NB4 (cell line): ENCODE data around the gene CAP1.

Experiments used
- MYC ChIP-seq: IDR thresholded peaks from 2 replicates; pipeline ENCODE4 v1.6.1; 2011; ENCODE audit warnings: low read depth, low read length
- POLR2A ChIP-seq: IDR thresholded peaks from 2 replicates; pipeline ENCODE4 v1.6.1; 2011; ENCODE audit warnings: mild to moderate bottlenecking; ENCODE audit not compliant: insufficient read length; ENCODE audit errors: extremely low read depth
- TF ChIP-seq, protein P1 (sequence below): IDR thresholded peaks from one replicate; pipeline ENCODE4 v1.5.1; 2012; ENCODE audit warnings: low read depth, low read length
- TF ChIP-seq, protein P2 (sequence below): IDR thresholded peaks from 2 replicates; pipeline ENCODE4 v1.6.1; 2011; ENCODE audit warnings: low read depth, low read length

DNA sequence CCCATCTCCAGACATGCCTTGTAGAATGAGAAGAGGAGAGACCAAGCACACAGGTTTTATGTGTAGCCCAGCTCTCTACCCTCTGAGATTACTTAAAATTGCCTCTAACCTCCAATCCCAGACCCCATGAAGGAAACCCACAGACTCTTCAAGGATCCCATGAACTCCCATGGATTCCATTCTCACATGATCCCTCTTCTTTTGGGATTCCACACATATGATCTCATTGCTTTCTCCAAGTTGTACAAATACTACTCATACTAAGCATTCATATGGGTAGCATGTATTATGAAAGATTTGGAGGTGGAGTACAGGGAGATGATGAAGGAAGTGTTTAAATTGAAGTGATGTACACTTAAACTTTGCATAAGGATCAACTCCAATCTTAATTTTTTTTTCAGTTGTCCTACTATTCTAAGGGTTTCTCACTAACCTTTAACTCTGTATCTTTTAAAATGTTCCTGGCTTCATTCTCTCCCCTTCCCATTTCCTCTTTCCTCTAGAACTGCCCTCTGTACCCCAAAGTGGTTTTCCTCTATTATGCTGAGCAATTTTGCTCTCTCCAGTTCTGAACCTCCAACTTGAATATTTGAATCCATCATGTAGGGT is 44.0 kb upstream of the CAP1 start:
- TF ChIP-seq MYC: no peak
- TF ChIP-seq, protein P1, sequence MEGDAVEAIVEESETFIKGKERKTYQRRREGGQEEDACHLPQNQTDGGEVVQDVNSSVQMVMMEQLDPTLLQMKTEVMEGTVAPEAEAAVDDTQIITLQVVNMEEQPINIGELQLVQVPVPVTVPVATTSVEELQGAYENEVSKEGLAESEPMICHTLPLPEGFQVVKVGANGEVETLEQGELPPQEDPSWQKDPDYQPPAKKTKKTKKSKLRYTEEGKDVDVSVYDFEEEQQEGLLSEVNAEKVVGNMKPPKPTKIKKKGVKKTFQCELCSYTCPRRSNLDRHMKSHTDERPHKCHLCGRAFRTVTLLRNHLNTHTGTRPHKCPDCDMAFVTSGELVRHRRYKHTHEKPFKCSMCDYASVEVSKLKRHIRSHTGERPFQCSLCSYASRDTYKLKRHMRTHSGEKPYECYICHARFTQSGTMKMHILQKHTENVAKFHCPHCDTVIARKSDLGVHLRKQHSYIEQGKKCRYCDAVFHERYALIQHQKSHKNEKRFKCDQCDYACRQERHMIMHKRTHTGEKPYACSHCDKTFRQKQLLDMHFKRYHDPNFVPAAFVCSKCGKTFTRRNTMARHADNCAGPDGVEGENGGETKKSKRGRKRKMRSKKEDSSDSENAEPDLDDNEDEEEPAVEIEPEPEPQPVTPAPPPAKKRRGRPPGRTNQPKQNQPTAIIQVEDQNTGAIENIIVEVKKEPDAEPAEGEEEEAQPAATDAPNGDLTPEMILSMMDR: no peak
- TF ChIP-seq POLR2A: no peak
- TF ChIP-seq, protein P2, sequence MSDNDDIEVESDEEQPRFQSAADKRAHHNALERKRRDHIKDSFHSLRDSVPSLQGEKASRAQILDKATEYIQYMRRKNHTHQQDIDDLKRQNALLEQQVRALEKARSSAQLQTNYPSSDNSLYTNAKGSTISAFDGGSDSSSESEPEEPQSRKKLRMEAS: no peak
